Chondrocyte (in vitro differentiated cells): ENCODE results near the gene TMEM79. TPM values are rescaled to one million over a fixed set of nuclear protein-coding genes. Genes with fewer than 3 reads are reported as not detected.

ENCODE experiments used
- DNase-seq: peaks from one replicate; pipeline ENCODE4 v3.0.0; 2021; ENCODE audit warnings: mixed read lengths, low spot score
- H3K27ac Mint-ChIP-seq: one replicate; pipeline ENCODE4 v1.8.0; 2021; ENCODE audit warnings: mild to moderate bottlenecking, moderate library complexity, mixed read lengths; ENCODE audit not compliant: unreplicated experiment
- H3K27me3 Mint-ChIP-seq: 2 replicates; pipeline ENCODE4 v1.8.0; 2021; ENCODE audit warnings: low read depth, mixed read lengths
- H3K36me3 Mint-ChIP-seq: 2 replicates; pipeline ENCODE4 v1.8.0; 2021; ENCODE audit warnings: low read depth, mixed read lengths
- H3K4me1 Mint-ChIP-seq: 2 replicates; pipeline ENCODE4 v1.8.0; 2021; ENCODE audit warnings: low read depth, mild to moderate bottlenecking, mixed read lengths
- H3K4me3 Mint-ChIP-seq: one replicate; pipeline ENCODE4 v1.8.0; 2021; ENCODE audit warnings: mild to moderate bottlenecking, moderate library complexity, mixed read lengths; ENCODE audit not compliant: unreplicated experiment
- H3K9me3 Mint-ChIP-seq: 2 replicates; pipeline ENCODE4 v1.8.0; 2021; ENCODE audit warnings: low read depth, mixed read lengths
- CTCF ChIP-seq: fragments of 200-600 bp; sonication (generic); IDR thresholded peaks from 2 replicates; pipeline ENCODE4 v1.5.0; 2021; ENCODE audit warnings: antibody characterized with exemption, mild to moderate bottlenecking, moderate library complexity
- total RNA-seq: library from RNA; stranded (reverse); gene quantifications from 3 replicates; pipeline ENCODE4 v1.2.1, GENCODE V29; 2021

Gene TMEM79
- total RNA-seq, 1 donor from 2014 or later = 1.7 TPM

DNA sequence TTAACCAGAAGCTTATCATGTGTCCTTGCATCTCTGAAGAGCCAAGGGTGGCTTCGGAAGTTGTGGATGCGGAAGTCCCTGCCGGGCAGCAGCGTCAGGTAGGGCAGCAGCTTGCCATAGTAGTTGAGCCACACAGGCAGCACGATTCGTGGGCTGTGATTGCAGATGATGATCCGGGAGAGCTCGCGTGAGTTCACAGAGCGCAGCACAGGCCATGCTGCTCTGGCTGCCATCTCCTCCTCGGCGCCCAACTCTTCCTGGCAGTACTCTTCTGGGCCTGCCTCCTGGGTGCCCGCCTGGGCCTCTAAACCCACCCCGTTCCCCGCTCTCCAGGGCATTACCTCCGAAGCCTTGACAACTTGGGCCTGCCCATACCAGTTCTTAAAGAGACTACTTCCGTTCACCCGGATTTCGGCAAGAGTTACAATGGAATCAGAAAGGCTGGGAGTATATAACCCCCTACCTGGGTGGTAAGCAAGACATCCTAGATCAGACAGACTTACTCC is 14.8 kb downstream of the TMEM79 start, which contains the start of gene VHLL:
VHLL (minus strand) TSS at position 456 of the 506 bp plus-strand sequence; CDS start at position 338, 118 bp downstream.
- Mint-ChIP-seq H3K4me1 (peaks cover 19% of the 10 kb centered on the region), H3K9me3 (no peaks in the 10 kb centered on the region), H3K36me3 (peaks cover 1% of the 10 kb centered on the region), H3K27ac (no peak within 1 kb of the TSS), H3K4me3 (no peak within 1 kb of the TSS), H3K27me3 (no peaks in the 10 kb centered on the region)
- no peak for DNase-seq
- no peak for TF ChIP-seq CTCF

- no peaks in the 10 kb centered on the region for H3K27me3 Mint-ChIP-seq
- peaks cover 12% of the 10 kb centered on the region for H3K36me3 Mint-ChIP-seq
- no peaks in the 10 kb centered on the region for H3K4me1 Mint-ChIP-seq
- no peak for TF ChIP-seq CTCF
- DNase-seq = no peak
- H3K4me3 Mint-ChIP-seq = no peak overlapping the region
- no peak overlapping the region for H3K27ac Mint-ChIP-seq
- H3K9me3 Mint-ChIP-seq = no peaks in the 10 kb centered on the region
Observed at GRCh38 chr1:156303241-156303640, 19.1 kb downstream of the TMEM79 start.

- peaks cover 23% of the 10 kb centered on the region for H3K36me3 Mint-ChIP-seq
- H3K27ac Mint-ChIP-seq = no peak overlapping the region
- no peak for DNase-seq
- H3K27me3 Mint-ChIP-seq = no peaks in the 10 kb centered on the region
- H3K9me3 Mint-ChIP-seq = no peaks in the 10 kb centered on the region
- H3K4me3 Mint-ChIP-seq = no peak overlapping the region
- no peaks in the 10 kb centered on the region for H3K4me1 Mint-ChIP-seq
- TF ChIP-seq CTCF = no peak
Observed at GRCh38 chr1:156305215-156305614, 21.1 kb downstream of the TMEM79 start.

- TF ChIP-seq CTCF = no peak
- Mint-ChIP-seq H3K4me1 (no peaks in the 10 kb centered on the region), H3K27me3 (no peaks in the 10 kb centered on the region), H3K36me3 (peaks cover 34% of the 10 kb centered on the region), H3K9me3 (no peaks in the 10 kb centered on the region), H3K27ac (no peak overlapping the region), H3K4me3 (no peak overlapping the region)
- no peak for DNase-seq
Observed at GRCh38 chr1:156308078-156308477, 24.0 kb downstream of the TMEM79 start.

- Mint-ChIP-seq H3K9me3 (no peaks in the 10 kb centered on the region), H3K27ac (no peak overlapping the region), H3K36me3 (peaks cover 40% of the 10 kb centered on the region), H3K4me3 (no peak overlapping the region), H3K27me3 (no peaks in the 10 kb centered on the region), H3K4me1 (no peaks in the 10 kb centered on the region)
- no peak for DNase-seq
- no peak for TF ChIP-seq CTCF
Observed at GRCh38 chr1:156310962-156311361, 26.8 kb downstream of the TMEM79 start.
